Glomerular visceral epithelial cell (primary cell): ENCODE results near the gene CYTH4.

Experiments
- DNase-seq: peaks from one replicate; pipeline ENCODE4 v3.0.0-alpha.2; 2016; ENCODE audit errors: extremely low spot score

Gene CYTH4

GRCh38 chr22:37269936-37270678, 12.2 kb upstream of the CYTH4 start:
- no peak for DNase-seq

- no peak for DNase-seq
Observed at GRCh38 chr22:37270928-37271650, 11.2 kb upstream of the CYTH4 start.

DNA sequence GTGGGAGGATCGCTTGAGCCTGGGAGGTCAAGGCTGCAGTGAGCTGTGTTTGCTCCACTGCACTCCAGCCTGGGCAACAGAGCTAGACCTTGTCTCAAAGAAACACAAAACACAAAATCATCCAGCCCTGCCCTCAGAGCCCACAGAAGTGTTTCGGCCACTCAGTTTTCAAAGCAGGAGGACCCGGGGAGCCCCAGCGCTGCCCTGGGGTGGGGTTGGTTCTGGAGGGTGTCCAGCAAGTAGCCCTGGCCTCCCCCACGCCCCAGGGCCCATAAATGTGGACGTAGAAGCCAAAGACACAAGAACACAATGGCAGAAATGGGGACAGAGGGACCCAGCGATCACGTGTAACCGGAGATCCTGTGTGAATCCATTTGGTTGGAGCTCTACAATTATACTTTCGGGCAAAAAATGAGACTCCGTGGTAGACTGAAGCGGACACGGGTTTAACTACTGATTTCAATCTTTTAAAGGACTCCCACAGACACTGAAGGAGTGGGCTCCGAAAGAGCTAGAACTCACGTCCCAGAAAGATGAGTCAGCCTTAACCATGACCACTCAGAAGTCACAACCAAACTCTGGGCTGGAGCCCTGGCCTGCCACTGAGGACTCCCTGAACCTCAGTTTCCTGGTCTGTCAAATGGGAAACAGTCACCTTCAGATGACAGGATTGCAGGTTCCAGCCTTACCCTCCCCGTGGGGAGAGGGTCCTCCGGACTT, 9.0 kb upstream of the CYTH4 start:
- DNase-seq = peak; percentile 70

GRCh38 chr22:37273846-37274225, 8.5 kb upstream of the CYTH4 start:
- no peak for DNase-seq

DNA sequence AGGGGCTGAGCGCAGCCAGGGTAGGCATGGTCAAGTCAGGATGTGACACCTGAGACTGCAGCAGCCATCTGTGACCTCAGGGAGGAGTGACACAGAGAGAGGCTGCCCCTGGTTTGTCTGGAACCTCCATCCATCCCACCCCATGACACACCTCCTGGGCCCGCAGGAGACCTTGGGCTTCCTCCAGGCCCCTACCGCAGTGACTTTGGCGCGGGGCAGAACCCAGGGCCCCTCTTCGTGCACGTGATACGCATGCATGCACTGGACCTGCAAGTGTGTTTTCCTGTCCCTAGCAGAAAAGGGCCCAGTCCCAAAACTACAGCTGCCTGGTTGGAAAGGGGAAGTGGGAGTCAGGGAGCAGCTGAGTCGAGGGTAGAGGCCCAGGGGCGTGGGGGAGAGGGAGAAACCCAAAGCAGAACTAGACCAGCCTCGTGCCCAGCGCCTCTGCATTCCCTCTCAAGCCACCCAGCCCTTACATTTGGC, 7.9 kb upstream of the CYTH4 start:
- no peak for DNase-seq

DNA sequence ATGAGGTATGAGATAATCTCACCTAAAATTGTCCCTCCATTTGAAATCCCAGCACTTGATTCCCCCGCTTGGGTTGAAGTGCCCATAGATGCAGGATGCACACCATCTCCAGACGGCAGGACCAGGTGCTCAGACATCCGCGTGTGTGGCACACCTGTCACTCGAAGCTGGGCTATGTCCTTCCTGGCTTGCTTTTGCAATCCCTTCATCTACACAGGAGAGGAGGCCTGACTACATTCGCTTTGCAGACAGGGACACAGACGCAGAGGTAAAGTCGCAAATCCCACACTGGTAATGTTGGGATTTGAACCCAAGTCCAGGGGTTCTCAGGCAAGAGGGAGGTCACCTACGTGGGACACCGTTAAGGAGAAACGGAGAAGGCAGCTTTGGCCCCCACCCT, 7.2 kb upstream of the CYTH4 start:
- DNase-seq = no peak

DNA sequence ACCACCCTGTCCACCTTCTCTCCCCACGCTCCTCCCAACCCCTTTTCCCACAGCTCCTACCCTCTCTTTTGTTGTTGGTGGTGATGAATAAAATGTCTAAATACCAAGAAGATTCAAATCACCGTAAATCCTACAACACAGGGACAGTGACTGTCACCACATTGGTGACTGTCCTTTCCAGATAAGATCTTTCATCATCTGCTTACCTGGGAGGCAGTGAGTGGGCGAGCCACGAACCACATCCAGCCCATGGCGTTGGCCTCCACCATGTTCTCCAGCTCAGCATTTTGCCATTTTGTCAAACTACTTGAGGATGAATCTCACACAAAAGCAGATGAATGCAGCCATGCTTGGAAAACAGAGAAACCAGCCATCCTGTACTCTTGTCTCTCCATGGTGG, 6.7 kb upstream of the CYTH4 start:
- DNase-seq = no peak

GRCh38 chr22:37276776-37277175, 5.5 kb upstream of the CYTH4 start:
- no peak for DNase-seq

DNA sequence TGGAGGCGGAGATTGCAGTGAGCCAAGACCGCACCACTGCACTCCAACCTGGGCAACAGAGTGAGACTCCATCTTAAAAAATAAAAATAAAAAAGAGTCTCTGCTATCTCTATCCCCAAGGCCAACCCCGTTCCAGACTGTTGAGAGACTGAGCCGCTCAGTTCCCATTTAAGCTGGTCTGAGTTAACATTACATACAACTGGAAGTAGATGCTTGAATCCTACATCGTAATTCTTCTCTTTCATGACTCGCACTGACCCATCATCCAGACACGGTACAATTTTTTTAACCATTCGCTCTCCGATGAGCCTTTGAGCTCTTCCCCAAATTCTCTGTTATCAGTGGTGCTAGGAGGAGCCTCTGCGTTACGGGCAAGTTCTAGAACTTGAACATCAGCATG, 4.9 kb upstream of the CYTH4 start:
- no peak for DNase-seq

DNA sequence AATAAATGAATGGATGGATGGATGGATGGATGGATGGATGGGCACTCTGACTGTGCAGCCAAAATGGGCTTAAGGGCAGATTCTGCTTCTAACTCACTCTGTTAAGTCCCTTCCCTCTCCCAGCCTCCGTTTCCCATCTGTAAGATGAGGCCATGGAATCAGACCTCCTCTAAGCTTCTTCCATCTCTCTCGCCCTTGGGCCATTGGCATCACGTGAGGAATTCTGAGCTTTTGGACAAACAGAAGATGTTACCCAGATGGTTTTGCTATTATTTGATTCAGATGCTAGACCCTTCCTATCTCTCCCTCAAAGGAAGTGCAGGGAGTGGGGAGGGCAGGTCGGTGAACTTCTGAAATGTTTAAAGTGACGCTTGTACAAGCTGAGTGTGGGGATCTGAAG, 4.0 kb upstream of the CYTH4 start:
- no peak for DNase-seq

DNA sequence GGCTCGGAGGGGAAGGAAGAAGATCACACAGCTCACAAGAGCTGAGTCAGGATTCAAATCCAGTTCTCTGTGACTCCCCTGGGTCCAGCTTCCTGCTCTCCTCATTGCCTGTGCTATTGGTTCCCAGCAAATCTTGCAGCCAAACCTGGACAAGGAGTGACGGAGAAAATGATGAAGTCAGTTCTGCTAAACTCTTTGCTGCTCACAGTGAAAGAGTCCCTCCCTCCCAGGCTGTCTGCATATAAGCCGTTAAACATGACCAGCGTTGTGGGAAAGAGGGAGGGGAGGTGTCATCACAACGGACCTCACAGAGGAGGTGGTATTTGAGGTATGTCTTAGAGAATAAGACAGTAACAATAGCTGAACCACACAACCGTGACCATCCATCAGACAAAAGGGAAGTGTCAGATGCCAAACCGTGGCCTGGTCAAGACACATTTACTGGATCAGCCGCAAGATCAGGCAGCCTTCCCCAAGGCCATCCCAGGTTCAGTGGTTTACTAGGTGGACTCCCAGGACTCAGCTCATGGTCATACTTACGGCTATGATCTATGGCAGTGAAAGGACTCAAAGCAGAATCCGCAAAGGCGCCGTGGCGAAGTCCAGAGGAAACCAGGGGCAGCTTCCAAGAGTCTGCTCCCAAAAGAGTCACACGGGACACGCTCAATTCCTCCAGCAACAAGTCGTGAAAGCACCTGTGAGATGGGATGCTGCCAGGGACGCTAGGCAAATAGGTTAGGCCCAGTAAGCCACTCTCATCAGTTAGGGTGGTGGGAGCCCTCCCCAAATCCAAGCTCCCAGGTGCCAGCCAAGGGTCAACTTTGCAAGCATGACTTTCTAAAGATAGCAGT, 2.8 kb upstream of the CYTH4 start:
- DNase-seq = peak; percentile 95

DNA sequence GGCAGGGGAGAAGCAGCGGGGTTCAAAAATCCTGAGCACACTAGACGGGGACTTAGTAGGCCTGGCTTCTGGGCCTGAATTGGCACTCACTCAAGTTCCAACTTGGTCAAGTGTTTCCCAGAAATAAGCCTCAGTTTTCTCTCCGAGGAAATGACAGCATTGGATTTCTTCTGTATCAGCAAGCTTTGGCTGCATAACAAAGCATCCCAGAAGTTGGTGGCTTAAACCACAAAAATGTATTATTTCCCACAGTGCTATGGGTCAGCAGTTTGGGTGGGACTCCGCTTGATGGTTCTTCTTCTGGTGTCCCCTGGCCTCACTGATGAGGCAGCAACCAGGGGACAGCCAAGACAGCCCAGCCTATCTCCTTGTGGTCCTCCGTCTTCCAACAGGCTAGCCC, 1.6 kb upstream of the CYTH4 start:
- no peak for DNase-seq

DNA sequence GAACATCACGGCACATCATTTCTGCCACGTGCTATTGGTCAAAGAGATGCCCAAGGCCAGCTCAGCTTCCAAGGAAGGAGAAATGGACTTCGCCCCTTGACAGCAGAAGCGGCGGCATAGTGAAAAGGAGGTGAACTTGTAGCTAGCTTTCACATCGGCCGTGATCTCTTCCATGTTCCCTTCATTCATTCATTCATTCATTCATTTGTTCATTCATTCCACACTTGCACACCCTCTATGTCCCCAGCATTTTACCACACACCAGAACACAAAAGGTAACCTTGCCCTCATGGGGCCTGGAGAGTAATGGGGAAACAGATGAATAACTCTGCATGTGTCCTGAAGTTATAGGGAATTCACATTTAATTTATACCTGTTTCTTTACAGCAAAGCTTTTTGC, 1.1 kb upstream of the CYTH4 start:
- no peak for DNase-seq

DNA sequence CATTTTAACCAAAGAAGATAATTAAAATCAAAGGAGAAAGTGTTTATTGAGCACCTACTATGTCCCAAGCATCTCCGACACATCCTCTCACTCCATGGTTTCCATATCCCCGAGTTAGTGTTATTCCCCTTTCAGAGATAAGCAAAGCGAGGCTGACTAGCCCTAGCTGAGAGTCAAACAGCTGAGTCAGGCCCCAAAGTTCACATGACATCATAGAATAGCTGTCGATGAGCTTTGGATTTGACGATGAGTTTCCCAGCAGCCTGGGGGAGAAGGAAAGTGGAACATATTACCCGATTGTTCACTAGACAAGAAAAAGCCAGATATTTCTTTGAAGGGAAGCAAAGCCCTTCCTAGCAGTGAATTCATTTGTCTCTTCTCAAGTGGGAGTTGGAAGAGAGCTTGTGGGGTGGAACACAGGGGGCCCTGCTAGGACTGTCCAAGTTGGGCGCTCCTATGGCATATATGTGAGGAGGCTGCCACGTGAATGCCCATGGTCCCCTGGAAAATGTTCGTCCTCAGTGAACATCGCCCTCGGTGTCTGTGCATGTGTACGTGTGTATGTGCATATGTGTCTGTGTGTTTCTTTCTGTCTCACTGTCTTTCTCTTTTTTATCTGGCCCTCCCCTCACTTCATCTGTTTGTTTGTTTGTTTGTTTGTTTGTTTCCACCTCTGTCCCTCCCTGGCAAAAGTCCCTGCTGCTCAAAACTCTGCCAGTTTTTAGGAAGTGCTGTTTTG, 493 bp upstream of the CYTH4 start:
- DNase-seq = no peak

DNA sequence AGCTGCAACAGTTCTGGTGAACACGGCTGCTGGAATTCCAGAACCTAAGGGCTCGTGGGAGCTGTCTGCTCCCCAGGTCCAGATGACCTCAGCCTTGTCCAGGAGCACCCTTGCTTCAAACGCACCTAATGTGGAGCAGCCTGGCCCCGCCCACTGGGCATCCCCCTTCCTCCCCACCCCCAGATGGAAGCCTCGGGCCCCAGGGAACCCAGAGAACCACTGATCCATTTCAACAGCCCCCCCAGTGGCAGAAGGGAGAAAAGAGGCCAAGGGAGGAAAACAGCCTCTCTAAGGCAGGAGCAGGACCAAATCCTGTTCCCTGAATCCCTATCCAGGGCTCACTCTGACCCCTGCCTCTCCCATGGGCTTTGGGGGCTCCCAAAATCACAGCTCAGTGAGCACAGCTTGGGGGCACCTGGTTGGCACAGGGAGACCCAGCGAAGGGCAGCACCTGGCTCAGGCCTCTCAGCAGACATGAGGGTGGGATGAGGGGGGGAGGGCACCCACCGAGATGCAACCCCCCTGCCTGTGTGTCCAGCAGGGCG, 1.2 kb downstream of the CYTH4 start:
- no peak for DNase-seq

DNA sequence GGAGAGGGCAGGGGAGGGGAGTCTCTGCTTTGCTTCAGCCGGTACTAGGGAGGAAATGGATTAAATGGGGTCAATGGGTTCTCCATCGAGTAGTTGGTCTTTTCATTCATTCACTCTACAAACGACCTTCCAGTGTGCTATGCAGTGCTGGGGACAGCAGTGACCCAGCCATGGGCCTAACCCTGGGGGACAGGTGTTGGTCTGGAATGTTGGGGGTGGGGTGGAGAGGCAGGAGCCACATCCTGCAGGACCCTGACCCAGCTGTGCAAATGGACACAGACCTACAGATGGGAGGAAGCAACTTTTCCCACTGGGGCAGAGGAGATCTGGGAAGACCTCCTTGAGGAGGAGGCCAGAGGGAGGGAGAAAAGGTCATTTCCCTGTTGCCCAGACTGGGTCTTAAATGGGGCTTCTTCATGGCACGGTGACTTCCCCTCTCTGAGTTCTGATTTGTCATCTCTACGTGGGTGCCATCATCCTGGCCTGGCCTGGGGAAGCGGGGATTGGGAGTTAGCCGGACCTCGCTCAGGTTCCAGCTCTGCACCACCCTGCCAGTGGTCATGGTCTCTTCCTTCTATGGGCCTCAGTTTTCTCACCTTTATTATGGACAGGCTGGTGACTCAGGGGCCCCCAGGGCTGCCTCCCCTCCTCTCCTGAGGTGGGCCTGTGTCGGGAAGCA, 2.0 kb downstream of the CYTH4 start:
- no peak for DNase-seq

DNA sequence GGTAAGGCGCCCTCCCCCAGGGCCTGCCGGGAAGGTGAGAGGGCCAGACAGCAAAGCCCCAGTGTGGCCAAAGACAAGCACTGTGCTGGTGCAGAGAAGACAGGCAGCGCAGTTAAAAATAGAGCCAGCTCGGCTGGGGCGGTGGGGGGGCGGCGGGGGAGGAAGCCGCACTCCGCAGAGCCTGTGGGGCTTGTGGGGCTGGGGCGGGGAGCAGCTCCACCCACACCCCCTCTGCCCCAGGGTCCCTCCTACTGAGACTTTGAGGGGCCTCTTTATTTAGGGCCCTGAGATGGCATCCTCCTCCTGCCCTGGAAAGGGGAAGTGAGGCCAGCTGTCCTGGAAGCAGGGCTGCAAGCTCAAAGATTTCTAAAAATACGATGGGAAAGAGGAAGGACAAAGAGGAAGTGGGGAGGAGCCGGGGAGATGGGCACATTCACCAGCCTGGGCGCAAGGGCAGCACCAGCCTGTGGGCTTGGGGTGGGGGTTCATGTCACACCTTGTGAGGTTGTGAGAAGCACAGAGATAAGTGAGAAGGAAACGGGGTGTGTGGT, 2.6 kb downstream of the CYTH4 start:
- DNase-seq = no peak

DNA sequence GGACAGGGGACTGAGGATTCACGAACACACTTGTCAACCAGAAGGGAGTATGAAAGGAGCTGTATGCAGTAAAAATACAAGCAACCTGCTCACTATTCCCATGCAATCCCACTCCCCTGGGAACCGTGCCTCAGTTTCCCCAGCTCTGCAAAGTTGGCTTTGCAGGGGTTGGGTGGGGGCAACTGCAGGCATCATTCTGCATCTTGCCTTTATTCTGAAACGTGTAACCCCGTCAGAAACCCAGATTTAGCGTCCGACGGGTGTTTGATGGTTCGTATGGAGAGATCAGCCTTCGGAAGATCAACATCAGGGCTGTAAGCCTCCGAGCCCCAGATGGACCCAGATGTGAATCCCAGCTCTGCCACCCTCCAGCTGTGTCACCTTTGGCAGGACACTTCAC, 3.6 kb downstream of the CYTH4 start:
- no peak for DNase-seq

DNA sequence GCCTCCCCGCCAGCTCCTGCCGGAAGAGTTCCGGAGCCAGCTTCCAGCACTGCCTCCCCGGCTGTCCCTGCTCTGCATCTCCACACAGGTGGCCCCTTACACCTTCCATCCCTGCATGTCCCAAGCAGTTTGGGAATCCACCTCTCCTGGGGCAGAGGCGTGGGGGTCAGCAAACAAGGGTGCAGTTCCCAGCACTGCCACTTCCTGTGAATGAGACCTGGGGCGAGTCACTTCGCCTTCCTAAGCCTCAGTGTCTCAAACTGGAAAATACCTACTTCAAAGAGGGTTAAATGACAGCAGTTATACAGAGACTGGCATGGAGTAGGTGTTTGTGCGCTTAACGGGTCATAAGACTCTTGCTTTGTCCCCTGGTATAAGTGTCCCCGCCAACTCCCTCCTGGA, 5.2 kb downstream of the CYTH4 start:
- DNase-seq = no peak

DNA sequence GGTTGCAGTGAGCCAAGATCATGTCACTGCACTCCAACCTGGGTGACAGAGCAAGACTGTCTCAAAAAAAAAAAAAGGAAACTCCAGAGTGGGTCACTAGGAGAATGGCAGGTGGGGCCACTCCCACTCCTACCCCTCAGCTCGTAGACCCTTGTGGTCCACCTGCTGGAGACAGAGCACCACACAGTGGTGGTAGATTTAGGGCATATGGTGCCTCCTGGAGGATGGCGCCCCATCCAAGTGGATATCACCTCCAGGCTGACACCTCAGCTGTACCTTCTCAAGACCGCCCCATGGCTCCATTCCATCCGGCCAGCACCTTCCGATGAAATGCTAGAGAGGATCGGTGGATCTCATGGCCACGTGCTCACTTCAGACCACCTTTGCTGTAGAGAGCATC, 6.2 kb downstream of the CYTH4 start:
- no peak for DNase-seq
